Measurements from ENCODE around the gene ERAL1.
"Not testable (repeated sequence)": the region's sequence is repeated elsewhere in the genome, so short reads cannot be mapped to it uniquely, and the experiment has no call there.

Gene ERAL1

GRCh38 chr17:28901866-28902818 lies 47.3 kb downstream of the ERAL1 start:
- DNase-seq: no peak

GRCh38 chr17:28902819-28903545 lies 48.2 kb downstream of the ERAL1 start, which contains the start of gene DHRS13:
DHRS13 (minus strand) TSS chr17:28903079; CDS start chr17:28902944, 135 bp downstream.
- DNase-seq: peak; percentile 67

- DNase-seq: not testable (repeated sequence)
Observed at GRCh38 chr17:28903546-28903841, 48.7 kb downstream of the ERAL1 start.

GRCh38 chr17:28904800-28905199 lies 50.0 kb downstream of the ERAL1 start:
- no peak for DNase-seq

GRCh38 chr17:28906276-28906675 lies 51.5 kb downstream of the ERAL1 start:
- no peak for DNase-seq

GRCh38 chr17:28906706-28907438 lies 52.1 kb downstream of the ERAL1 start:
- DNase-seq: no peak

GRCh38 chr17:28907709-28908475 lies 53.1 kb downstream of the ERAL1 start:
- DNase-seq: no peak

- DNase-seq: no peak
Observed at GRCh38 chr17:28908640-28909167, 53.9 kb downstream of the ERAL1 start.

- DNase-seq: no peak
Observed at GRCh38 chr17:28910534-28910933, 55.7 kb downstream of the ERAL1 start.
